NCI-H1048 (cell line): Measurements from ENCODE around the gene KRT6C.

Source experiments
- DNase-seq: peaks from one replicate; lab custom pipeline; 2025; lab: John Stamatoyannopoulos, UW

KRT6C gene

DNA sequence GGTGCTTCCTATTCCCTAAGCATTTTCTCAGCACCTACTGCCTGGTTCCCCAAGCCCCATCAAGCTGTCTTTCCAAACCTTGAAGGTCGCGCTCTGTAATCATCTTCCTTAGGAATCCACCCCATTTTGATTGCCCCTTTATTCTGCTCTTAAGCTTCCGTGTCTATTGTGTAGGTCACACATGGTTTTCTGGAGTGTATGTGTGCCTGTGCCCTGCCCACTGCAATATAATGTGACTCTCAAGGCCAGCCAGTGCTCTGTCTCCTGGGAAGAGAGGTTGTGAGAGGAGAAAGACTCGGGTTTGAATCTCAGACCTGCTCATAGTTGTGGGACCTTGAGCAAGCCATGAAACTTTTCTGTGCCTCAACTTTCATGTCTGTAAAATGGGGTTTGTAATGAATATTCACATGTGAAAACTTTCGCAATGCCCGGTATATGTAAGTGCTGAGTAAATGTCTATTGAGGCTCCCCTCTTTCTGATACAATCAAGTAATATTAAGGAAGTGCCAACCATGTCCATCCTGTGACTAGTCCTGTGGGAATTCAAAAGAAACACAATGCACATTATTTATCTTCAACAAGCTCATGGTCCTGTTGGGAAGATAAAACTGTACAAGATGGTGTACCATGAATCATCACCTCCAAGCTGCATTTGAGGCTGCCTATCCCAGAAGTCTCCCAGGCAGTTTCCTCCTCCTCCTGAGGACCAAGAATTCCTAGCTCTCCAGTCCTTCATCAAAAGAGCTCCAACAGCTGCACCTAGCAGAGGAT, 38.7 kb downstream of the KRT6C start:
- no peak for DNase-seq

DNA sequence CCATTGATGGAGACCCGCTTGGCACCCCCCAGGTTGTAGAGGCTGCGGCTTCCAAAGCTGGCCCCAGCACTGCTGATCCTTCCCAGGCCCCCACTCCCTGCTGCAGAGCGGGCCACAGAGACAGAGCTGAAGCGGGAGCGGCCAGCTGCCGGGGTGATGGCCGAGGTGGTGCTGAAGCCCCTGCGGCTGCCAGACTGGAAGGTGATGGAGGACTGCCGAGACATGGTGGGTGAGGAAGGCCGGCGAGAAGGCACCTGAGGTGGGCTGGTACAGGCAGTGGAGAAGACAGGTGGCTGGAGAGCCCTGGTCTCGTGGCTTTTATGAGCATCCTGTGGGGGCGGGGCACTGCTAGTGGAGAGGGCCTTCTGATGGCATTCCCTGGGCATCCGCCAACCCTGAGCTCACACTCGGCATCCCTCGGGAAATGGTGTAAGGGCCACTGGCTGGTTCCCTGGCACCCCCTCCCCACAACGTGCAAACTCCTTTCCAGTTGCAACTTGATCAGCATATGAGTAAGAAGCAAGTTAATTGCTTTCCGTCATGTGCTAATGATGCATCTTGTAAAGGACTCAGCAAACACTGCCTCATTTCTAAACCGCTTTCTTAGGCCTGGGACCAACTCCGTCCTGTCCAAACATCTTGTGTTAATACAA, 39.4 kb downstream of the KRT6C start, which contains the start of gene KRT75:
KRT75 (minus strand) TSS at position 291 of the 653 bp plus-strand sequence; CDS start at position 224, 67 bp downstream.
- DNase-seq, result no peak

DNA sequence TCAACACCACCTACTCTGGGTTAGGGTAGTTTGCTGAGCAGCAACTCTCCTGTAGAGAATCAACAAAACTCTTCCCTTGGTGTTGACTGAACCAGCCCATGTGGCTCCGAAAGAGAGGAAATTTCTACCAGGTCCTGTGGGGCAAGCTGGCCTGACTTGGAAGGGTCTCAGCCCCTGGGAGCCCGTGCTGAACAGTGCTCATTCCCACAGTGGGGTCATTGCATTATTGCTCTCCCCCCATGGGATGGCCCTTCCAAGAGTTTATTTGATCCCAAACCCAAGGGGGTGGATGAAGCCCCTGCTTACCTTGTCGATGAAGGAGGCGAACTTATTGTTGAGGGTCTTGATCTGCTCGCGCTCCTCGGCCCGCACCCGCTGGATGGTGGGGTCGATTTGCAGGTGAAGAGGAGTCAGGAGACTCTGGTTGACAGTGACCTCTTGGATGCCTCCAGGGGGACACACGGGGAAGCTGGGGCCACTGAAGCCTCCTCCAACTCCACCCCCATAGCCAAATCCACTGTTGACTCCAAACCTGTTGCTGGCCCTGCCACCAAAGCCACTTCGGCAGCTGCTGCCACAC, 40.0 kb downstream of the KRT6C start:
- no peak for DNase-seq

DNA sequence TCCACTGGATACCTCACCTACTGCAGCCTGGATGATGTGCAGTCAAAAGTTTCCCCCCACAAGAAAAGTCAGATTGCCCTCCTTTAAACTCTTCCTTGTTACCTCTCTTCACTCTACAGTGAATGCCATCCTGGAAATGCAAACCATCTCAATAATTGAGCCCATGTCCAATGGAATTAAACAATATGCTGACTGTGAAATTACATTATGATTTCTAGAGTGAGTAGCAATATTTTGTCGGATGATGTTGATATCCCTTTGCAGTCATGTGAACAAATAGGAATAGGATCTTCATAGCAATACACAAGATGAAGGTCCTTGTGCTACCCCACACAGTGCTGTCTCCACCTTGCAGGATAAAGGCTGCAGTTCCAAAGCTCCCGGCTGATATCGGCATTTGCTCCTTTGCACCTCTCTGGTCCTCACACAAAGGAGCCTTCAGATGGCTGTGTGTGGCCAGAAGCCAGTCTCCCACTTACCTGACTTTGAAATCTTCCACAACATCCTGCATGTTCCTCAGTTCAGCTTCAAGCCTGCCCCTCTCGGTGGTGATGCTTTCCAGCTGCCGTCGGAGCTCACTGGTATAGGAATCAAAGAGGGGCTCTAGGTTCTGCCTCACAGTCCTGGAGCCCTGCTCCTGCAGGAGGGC, 40.9 kb downstream of the KRT6C start:
- no peak for DNase-seq

DNA sequence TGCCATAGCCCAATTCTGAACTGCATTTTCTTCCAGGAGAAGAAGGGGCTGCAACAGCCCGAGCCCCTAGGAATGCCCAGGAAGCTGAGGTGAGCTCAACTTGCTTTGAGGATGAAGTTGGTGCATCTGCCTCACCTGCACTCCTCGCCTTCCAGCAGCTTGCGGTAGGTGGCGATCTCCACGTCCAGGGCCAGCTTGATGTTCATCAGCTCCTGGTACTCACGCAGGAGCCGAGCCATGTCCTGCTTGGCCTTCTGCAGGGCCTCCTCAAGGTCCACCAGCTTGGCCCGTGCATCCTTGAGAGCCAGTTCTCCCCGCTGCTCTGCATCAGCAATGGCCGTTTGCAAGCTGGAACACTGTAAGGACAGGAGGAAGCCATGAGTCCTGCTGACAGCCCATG, 45.5 kb downstream of the KRT6C start:
- DNase-seq, result no peak

DNA sequence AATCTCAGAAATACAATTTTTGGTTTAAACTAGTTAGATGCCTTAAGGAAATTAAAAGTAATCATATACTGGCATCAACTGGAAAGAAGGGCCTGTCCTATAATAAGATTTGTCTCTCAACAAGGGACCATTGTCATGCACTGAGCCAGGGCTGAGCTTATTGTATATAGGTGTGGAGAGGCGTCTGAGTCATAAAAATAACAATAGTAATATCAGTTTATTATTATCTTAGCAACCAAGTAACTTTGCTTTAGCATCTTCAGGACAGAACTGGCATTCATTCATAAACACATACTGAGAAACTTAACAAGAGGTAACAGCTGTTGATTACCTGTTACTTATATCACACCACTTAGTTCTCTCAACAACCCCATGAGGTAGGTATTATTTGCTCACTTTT, 46.5 kb downstream of the KRT6C start:
- DNase-seq, result no peak

DNA sequence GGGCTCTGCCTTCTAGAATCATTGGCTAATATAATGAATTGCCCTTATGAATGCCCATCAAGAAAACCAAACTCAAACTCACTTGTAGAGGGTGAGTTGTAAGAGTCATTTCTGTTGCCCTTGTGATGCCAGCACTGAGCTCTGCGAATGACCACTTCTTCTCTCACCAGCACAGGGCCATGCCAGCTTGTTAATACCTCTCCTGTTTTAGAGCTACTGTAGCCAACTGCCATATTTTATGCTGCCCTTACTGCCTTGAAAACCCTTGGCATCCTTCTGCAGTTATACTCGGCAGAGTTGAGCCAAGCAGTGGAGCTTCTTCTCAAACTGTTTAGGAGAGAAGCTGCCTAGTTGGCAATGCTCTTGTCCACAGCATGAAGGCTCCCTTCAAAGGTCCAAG, 47.6 kb downstream of the KRT6C start:
- DNase-seq, result no peak

DNA sequence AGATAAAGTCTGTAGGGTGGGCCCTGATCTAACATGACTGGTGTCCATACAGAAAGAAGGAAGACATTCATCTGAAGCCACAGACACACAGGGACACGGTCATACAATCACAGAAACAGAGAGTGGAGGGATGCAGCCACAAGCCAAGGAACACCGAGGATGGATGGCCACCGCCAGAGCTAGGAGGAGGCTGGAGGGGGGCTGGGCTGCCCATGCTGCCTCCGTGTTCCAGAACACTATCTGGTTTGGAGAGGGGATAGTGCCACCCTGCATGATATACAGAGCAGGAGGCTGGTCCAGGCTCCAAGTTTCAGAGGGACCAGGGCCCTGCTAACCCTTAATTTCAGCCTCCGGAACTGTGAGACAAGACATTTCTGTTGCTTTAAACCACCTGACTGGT, 48.1 kb downstream of the KRT6C start:
- DNase-seq, result no peak

DNA sequence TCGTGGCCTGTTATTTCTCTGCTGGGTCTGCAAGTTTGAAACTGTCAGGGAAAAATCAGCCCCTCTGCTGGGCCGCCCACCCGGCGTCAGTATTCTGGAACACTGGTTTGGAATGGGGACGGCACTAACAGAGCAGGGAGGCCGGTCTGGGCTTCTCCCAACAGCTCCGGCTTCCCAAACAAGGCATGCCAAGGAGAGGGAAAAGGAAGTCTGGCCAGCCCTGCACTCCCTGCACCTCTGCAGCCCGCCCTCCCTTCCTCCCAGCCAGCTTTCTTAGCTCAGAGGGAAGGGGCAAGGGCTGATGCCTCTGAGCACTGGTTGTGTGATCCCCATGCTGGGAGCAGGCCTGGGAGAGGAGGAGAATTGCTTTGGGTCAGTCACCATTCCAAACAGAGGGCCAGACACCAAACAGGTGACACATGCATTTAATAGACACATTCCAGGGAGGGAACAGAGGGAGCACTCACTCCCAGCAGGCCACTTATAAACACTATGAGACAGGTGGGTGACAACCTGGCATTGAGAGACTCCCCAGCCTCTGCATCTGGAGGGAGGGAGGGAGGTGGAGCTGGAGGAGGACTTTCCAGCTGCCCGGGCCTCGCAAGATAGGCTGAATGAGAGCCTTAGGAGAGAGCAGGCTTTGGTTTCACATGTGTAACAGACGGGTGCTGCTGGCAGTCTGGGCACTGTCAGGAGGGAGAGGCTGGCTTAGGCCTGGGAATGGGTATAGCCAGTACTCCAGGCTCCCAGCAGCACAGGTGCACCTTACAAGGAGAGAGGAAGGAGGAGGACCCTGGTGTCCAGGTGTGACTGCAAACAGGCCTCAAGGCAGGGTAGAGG, 49.7 kb downstream of the KRT6C start:
- DNase-seq, result no peak

DNA sequence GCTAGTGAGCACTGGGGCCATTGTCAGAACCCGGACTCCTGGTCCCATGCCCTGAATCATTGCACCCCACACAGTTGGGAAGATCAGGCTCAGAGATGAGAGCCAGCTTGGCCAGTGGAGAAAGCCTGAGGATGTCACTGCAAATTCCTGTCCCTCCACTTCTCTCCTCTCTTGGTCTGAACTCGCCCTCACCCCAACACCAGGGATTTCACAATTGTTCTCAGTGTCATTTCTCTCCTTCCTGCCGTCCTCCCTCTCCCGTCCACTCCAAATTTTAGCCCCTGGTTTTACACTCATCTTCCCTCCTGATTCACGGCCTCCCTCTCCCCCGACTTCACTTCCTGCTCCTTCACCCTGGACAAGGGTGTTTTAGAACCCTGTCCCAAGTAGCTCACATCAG, 50.6 kb downstream of the KRT6C start:
- DNase-seq, result no peak

DNA sequence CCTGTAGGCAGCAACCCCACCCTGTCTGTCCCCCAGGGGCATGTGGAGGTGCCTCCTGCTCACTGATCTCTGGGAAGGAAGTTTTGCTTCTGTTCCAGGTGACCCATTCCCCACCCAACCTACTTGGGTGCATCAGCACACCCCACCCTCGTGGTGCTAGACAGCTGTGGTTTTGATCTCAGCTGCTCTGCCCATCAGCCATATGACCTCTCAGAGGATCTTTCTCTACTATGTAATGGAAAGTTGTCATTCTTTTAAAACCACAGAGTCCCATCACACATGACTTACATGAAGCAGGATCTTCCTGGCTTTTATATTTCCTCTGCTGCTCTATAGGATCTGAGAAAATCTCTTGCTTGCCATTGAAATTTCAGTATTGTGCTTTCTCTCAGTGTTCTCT, 53.9 kb downstream of the KRT6C start:
- no peak for DNase-seq

DNA sequence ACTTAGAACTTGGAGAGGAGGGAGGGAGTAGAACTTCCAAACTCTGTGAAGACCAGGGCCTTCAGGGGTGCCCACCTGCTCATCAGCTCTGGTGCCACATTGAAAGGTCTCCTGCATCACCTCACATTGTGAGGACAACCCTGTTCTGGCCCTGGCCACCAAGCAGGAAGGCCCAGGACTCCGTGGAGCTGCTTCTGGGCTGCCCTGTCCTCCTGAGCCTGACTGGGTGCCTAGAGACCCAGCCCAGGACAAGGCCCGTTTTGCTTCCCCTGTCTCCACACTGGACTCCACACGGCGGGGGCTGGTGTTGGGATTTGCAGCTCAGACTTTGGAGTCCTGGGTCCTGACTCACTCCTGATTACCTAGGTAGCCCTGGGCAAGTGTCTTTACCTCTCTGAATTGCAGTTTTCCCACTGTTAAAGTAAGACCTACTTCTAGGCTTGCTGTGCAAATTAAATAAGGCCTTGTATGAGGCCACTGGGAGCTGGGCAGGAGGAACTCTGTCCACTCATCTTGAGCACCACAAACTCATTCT, 55.0 kb downstream of the KRT6C start:
- DNase-seq, result no peak
